Hepatic stellate cell (primary cell): ENCODE results near the gene TGDS.

ENCODE experiments used
- DNase-seq: peaks from one replicate; pipeline ENCODE4 v3.0.0; 2011; ENCODE audit warnings: low spot score

TGDS gene

GRCh38 chr13:94599877-94600276 is 3.9 kb upstream of the TGDS start:
- no peak for DNase-seq

GRCh38 chr13:94598281-94598680 is 2.3 kb upstream of the TGDS start:
- no peak for DNase-seq

GRCh38 chr13:94596575-94596971 is 621 bp upstream of the TGDS start:
- DNase-seq, result no peak

GRCh38 chr13:94595001-94595949 is 677 bp downstream of the TGDS start:
- DNase-seq, result peak; percentile 31

GRCh38 chr13:94590744-94591143 is 5.2 kb downstream of the TGDS start:
- DNase-seq, result no peak

- no peak for DNase-seq
Observed at GRCh38 chr13:94588541-94588940, 7.4 kb downstream of the TGDS start.

- no peak for DNase-seq
Observed at GRCh38 chr13:94586371-94586770, 9.6 kb downstream of the TGDS start.

- no peak for DNase-seq
Observed at GRCh38 chr13:94585543-94586101, 10.3 kb downstream of the TGDS start.

- no peak for DNase-seq
Observed at GRCh38 chr13:94583926-94584325, 12.0 kb downstream of the TGDS start.

GRCh38 chr13:94579063-94579462 is 16.9 kb downstream of the TGDS start:
- no peak for DNase-seq

GRCh38 chr13:94569615-94570014 is 26.3 kb downstream of the TGDS start:
- DNase-seq, result no peak

GRCh38 chr13:94568443-94568842 is 27.5 kb downstream of the TGDS start:
- DNase-seq, result no peak

GRCh38 chr13:94567581-94567980 is 28.4 kb downstream of the TGDS start:
- DNase-seq, result no peak

- DNase-seq, result no peak
Observed at GRCh38 chr13:94561126-94561525, 34.8 kb downstream of the TGDS start.

- DNase-seq, result no peak
Observed at GRCh38 chr13:94560116-94560515, 35.8 kb downstream of the TGDS start.

- no peak for DNase-seq
Observed at GRCh38 chr13:94559222-94559795, 36.6 kb downstream of the TGDS start.

GRCh38 chr13:94558716-94559115 is 37.2 kb downstream of the TGDS start:
- no peak for DNase-seq

GRCh38 chr13:94557684-94558235 is 38.2 kb downstream of the TGDS start:
- no peak for DNase-seq

GRCh38 chr13:94556621-94557020 is 39.3 kb downstream of the TGDS start:
- DNase-seq, result no peak

GRCh38 chr13:94556041-94556440 is 39.9 kb downstream of the TGDS start:
- no peak for DNase-seq

- DNase-seq, result no peak
Observed at GRCh38 chr13:94553766-94554165, 42.2 kb downstream of the TGDS start.

- DNase-seq, result no peak
Observed at GRCh38 chr13:94552095-94552494, 43.9 kb downstream of the TGDS start.
